Stimulated activated CD4-positive, alpha-beta T cell treated with anti-CD3 and anti-CD28 coated beads, Interleukin-15, amount 100 ng/mL, for 1 hour (primary cell): Measurements from ENCODE around the gene IFT25.

Experiments used
- DNase-seq, 2 donors: peaks; one replicate each; pipeline ENCODE4 v3.0.0-alpha.2; 2020; ENCODE audit warnings: low read depth in 1 of 2, low spot score in 1 of 2

The IFT25 gene

GRCh38 chr1:53930932-53931331 lies 14.6 kb downstream of the IFT25 start:
- no peak for DNase-seq

GRCh38 chr1:53929246-53929960 lies 16.1 kb downstream of the IFT25 start:
- DNase-seq = no peak

- DNase-seq = no peak
Observed at GRCh38 chr1:53927376-53927881, 18.1 kb downstream of the IFT25 start.

- no peak for DNase-seq
Observed at GRCh38 chr1:53919675-53920066, 25.8 kb downstream of the IFT25 start.

GRCh38 chr1:53918343-53918742 lies 27.2 kb downstream of the IFT25 start:
- no peak for DNase-seq

- DNase-seq = no peak
Observed at GRCh38 chr1:53913352-53914033, 32.0 kb downstream of the IFT25 start.

GRCh38 chr1:53911442-53911841 lies 34.1 kb downstream of the IFT25 start:
- DNase-seq = no peak

- DNase-seq = no peak
Observed at GRCh38 chr1:53909946-53910345, 35.6 kb downstream of the IFT25 start.

GRCh38 chr1:53906121-53906520 lies 39.4 kb downstream of the IFT25 start:
- DNase-seq = no peak

GRCh38 chr1:53905509-53905908 lies 40.0 kb downstream of the IFT25 start:
- no peak for DNase-seq

- no peak for DNase-seq
Observed at GRCh38 chr1:53902235-53903138, 43.0 kb downstream of the IFT25 start.

- DNase-seq = no peak
Observed at GRCh38 chr1:53899708-53900107, 45.8 kb downstream of the IFT25 start.

GRCh38 chr1:53899206-53899628 lies 46.3 kb downstream of the IFT25 start:
- DNase-seq = no peak

- DNase-seq = no peak
Observed at GRCh38 chr1:53896635-53897229, 48.8 kb downstream of the IFT25 start.

GRCh38 chr1:53895421-53895820 lies 50.1 kb downstream of the IFT25 start:
- DNase-seq = no peak

- DNase-seq = no peak
Observed at GRCh38 chr1:53894644-53895043, 50.9 kb downstream of the IFT25 start.

GRCh38 chr1:53893999-53894636 lies 51.4 kb downstream of the IFT25 start, which contains the start of gene DIO1:
TSS of gene DIO1 (plus strand) at chr1:53894187. CDS start at chr1:53894211, 24 bp downstream.
- DNase-seq = no peak

GRCh38 chr1:53892911-53893310 lies 52.6 kb downstream of the IFT25 start:
- no peak for DNase-seq

- DNase-seq = no peak
Observed at GRCh38 chr1:53891678-53892077, 53.8 kb downstream of the IFT25 start.

- DNase-seq = no peak
Observed at GRCh38 chr1:53891018-53891417, 54.5 kb downstream of the IFT25 start.

GRCh38 chr1:53890522-53890941 lies 55.0 kb downstream of the IFT25 start:
- DNase-seq = no peak
